ENCODE data around the gene NGF.

- TF ChIP-seq CTCF (IDR thresholded peaks at IDR 0.05; ENCODE audit: control extremely low read depth in 1 of 3, insufficient read depth in 1 of 3, low read depth in 1 of 3, low read length in 3 of 3) (no peak), MAFK (IDR thresholded peaks at IDR 0.05; ENCODE audit: low read depth, low read length) (no peak), HDAC2 (IDR thresholded peaks at IDR 0.05; ENCODE audit: borderline replicate concordance in 1 of 2, low read depth in 2 of 2, low read length in 2 of 2) (no peak), POLR2AphosphoS5 (IDR thresholded peaks at IDR 0.05; ENCODE audit: low read depth, low read length) (no peak), SUZ12 (IDR thresholded peaks at IDR 0.05; ENCODE audit: low read length) (no peak), SP1 (IDR thresholded peaks at IDR 0.05; ENCODE audit: low read depth, low read length) (no peak), RAD21 (IDR thresholded peaks at IDR 0.05 in 1 of 2, conservative IDR thresholded peaks at IDR 0.05 in 1 of 2; ENCODE audit: low read depth in 2 of 2, low read length in 2 of 2) (no peak), SIN3A (conservative IDR thresholded peaks at IDR 0.05 in 1 of 2, IDR thresholded peaks at IDR 0.05 in 1 of 2; ENCODE audit: low read depth in 1 of 2, low read length in 2 of 2) (no peak), MAX (IDR thresholded peaks at IDR 0.05) (no peak), POLR2A (IDR thresholded peaks at IDR 0.05; ENCODE audit: control extremely low read depth in 1 of 2, low read depth in 2 of 2, low read length in 2 of 2) (no peak), EZH2 (IDR thresholded peaks at IDR 0.05; ENCODE audit: low read depth, low read length, severe bottlenecking) (no peak), SRF (IDR thresholded peaks at IDR 0.05; ENCODE audit: low read depth, low read length) (no peak), JUND (IDR thresholded peaks at IDR 0.05; ENCODE audit: low read length) (no peak)
Observed at GRCh38 chr1:115330480-115331013, 7.5 kb downstream of the NGF start.

All from H1 (cell line).